ENCODE measurements around the gene IQUB.
"Not testable (repeated sequence)": the region's sequence is repeated elsewhere in the genome, so short reads cannot be mapped to it uniquely, and the experiment has no call there.

Gene IQUB

GRCh38 chr7:123548406-123548805, 14.0 kb upstream of the IQUB start:
- DNase-seq: no peak

- no peak for DNase-seq
Measured at GRCh38 chr7:123539871-123540270, 5.5 kb upstream of the IQUB start.

- DNase-seq: no peak
Measured at GRCh38 chr7:123538897-123539296, 4.5 kb upstream of the IQUB start.

GRCh38 chr7:123538189-123538714, 3.9 kb upstream of the IQUB start:
- no peak for DNase-seq

GRCh38 chr7:123537026-123537642, 2.7 kb upstream of the IQUB start:
- DNase-seq: no peak

- no peak for DNase-seq
Measured at GRCh38 chr7:123535517-123535916, 1.1 kb upstream of the IQUB start.

GRCh38 chr7:123533929-123534382, 439 bp downstream of the IQUB start:
- peak in 2 of 58 donors; percentile 28 to 37 for DNase-seq

GRCh38 chr7:123533553-123533917, 860 bp downstream of the IQUB start:
- no peak for DNase-seq

- DNase-seq: peak in 21 of 58 donors; percentile 3 to 31 (median 14)
Measured at GRCh38 chr7:123532788-123533552, 1.4 kb downstream of the IQUB start.

GRCh38 chr7:123532343-123532742, 2.1 kb downstream of the IQUB start:
- not testable (repeated sequence) for DNase-seq

- not testable (repeated sequence) for DNase-seq
Measured at GRCh38 chr7:123530035-123530591, 4.3 kb downstream of the IQUB start.

GRCh38 chr7:123528265-123528664, 6.1 kb downstream of the IQUB start:
- DNase-seq: no peak

GRCh38 chr7:123527712-123528225, 6.6 kb downstream of the IQUB start:
- not testable (repeated sequence) for DNase-seq

GRCh38 chr7:123526533-123526932, 7.9 kb downstream of the IQUB start:
- DNase-seq: not testable (repeated sequence)

- no peak for DNase-seq
Measured at GRCh38 chr7:123522066-123522465, 12.3 kb downstream of the IQUB start.

- DNase-seq: no peak
Measured at GRCh38 chr7:123505221-123505620, 29.2 kb downstream of the IQUB start.

GRCh38 chr7:123502201-123502600, 32.2 kb downstream of the IQUB start:
- no peak for DNase-seq

GRCh38 chr7:123500878-123501489, 33.4 kb downstream of the IQUB start:
- DNase-seq: no peak

GRCh38 chr7:123499211-123499970, 35.0 kb downstream of the IQUB start:
- no peak for DNase-seq

GRCh38 chr7:123498601-123499000, 35.8 kb downstream of the IQUB start:
- no peak for DNase-seq

GRCh38 chr7:123498031-123498430, 36.4 kb downstream of the IQUB start:
- DNase-seq: no peak

Data from anterior cingulate cortex (tissue), 58 donors.